Activated CD8-positive, alpha-beta T cell treated with anti-CD3 and anti-CD28 coated beads for 36 hours (primary cell): ENCODE data around the gene SMIM21. TPM values are rescaled to one million over a fixed set of nuclear protein-coding genes. Genes with fewer than 3 reads are reported as not detected.
A peak's percentile ranks its signal among the peaks of the same experiment; 100 is the strongest.

Experiments used
- ATAC-seq: fragments of 200-7000 bp; cut with Tn5 transposase; one replicate; pipeline ENCODE4 v1.10.0; 2021; ENCODE audit warnings: mild to moderate bottlenecking, moderate library complexity
- CTCF ChIA-PET: fragments of 350-600 bp; sonication (Branson Sonifier 250); formaldehyde crosslinking; loops from one replicate; lab custom pipeline; 2021; ENCODE audit warnings: antibody characterized with exemption; lab: Charles Lee
- POLR2A ChIA-PET: fragments of 350-600 bp; sonication (Branson Sonifier 250); formaldehyde crosslinking; loops from one replicate; lab custom pipeline; 2021; ENCODE audit warnings: antibody characterized with exemption; lab: Charles Lee
- DNase-seq: peaks from one replicate; pipeline ENCODE4 v3.0.0-alpha.2; 2020
- H3K27ac Mint-ChIP-seq: one replicate; pipeline ENCODE4 v1.8.0; 2021; ENCODE audit warnings: mild to moderate bottlenecking, mixed read lengths
- H3K27me3 Mint-ChIP-seq: one replicate; pipeline ENCODE4 v1.8.0; 2021; ENCODE audit warnings: mixed read lengths
- H3K36me3 Mint-ChIP-seq: one replicate; pipeline ENCODE4 v1.8.0; 2021; ENCODE audit warnings: low read depth, mixed read lengths
- H3K4me1 Mint-ChIP-seq: one replicate; pipeline ENCODE4 v1.8.0; 2021; ENCODE audit warnings: low read depth, mixed read lengths
- H3K4me3 Mint-ChIP-seq: one replicate; pipeline ENCODE4 v1.8.0; 2021; ENCODE audit warnings: mild to moderate bottlenecking, moderate library complexity, mixed read lengths
- H3K9me3 Mint-ChIP-seq: one replicate; pipeline ENCODE4 v1.8.0; 2021; ENCODE audit warnings: mixed read lengths
- intact Hi-C: fragments of 100-400 bp; cut with micrococcal nuclease; formaldehyde crosslinking; loops from one replicate; pipeline ENCODE4 v1.10.0; 2022
- total RNA-seq, 2 experiments: library from RNA; stranded (reverse); gene quantifications; one replicate each; pipeline ENCODE4 v1.2.3, GENCODE V29; 2021
- TF ChIP-seq, protein P1 (sequence below): fragments of 200-600 bp; IDR thresholded peaks from one replicate; pipeline ENCODE4 v1.8.0; 2022; ENCODE audit warnings: antibody characterized with exemption, mild to moderate bottlenecking

The SMIM21 gene
- total RNA-seq, 2 experiments from 2014 or later: not detected

DNA sequence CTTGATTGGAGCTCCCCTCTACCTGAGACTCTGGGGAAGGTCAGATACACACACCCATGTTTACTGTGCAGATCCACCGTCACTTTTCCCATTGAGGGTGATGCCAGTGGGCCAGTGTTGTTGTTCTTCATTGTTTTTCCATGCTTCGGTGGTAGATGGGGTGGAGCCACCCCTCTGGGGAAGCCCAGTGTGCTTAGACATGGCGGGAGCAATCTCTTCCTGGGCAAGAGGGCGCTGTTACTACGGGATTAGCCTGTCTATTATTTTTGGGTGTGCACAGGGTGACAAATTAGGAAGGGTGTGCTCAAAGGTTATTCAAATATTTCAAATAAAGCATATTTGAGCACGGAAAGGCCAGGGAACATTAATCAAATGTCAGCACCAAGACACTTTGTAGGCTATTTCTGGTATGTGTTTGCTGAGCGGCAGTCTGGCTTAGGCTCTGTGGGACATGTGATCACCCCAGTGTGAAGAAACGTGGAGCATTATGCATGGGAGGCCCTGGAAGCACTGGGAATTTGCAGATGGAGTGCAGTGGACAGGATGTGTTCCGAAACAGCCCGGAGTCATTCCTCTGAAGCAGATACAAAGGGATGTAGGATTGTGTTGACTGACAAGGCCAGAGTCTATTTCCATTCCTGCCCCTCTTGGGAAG is 34.8 kb upstream of the SMIM21 start:
- ATAC-seq (no peak), DNase-seq (no peak)
- TF ChIP-seq, protein P1, sequence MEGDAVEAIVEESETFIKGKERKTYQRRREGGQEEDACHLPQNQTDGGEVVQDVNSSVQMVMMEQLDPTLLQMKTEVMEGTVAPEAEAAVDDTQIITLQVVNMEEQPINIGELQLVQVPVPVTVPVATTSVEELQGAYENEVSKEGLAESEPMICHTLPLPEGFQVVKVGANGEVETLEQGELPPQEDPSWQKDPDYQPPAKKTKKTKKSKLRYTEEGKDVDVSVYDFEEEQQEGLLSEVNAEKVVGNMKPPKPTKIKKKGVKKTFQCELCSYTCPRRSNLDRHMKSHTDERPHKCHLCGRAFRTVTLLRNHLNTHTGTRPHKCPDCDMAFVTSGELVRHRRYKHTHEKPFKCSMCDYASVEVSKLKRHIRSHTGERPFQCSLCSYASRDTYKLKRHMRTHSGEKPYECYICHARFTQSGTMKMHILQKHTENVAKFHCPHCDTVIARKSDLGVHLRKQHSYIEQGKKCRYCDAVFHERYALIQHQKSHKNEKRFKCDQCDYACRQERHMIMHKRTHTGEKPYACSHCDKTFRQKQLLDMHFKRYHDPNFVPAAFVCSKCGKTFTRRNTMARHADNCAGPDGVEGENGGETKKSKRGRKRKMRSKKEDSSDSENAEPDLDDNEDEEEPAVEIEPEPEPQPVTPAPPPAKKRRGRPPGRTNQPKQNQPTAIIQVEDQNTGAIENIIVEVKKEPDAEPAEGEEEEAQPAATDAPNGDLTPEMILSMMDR: no peak
- Mint-ChIP-seq H3K4me1 (no peaks in the 10 kb centered on the region), H3K9me3 (peaks cover 19% of the 10 kb centered on the region), H3K27ac (no peak overlapping the region), H3K4me3 (no peak overlapping the region), H3K27me3 (peaks cover 26% of the 10 kb centered on the region), H3K36me3 (peaks cover 6% of the 10 kb centered on the region)
- CTCF ChIA-PET: no interaction called here
- POLR2A ChIA-PET: no interaction called here
- intact Hi-C loops: no loop called here

DNA sequence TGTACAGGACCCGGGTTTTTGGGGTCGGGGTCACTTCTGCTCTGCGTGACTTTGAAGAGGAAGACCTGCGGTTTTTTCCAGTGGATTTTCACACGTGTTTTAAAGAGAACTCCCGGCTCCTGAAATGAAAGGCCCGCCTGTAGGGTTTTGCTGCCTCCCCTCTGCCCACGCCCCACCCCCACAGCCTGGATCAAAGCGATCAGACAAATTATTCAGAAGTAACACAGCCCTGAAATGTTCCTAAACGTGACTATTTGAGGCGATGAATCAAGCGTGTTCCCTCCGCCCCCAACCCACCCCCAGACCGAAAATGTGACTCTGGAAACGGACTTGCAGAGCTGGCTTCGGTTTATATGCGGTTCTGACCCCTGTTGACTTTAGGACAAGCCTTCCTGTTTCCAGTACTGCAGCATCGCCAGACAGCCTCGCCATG is 28.7 kb upstream of the SMIM21 start:
- Mint-ChIP-seq H3K36me3 (peaks cover 6% of the 10 kb centered on the region), H3K4me3 (peak overlapping the region; percentile 54), H3K27me3 (peaks cover 50% of the 10 kb centered on the region), H3K9me3 (peaks cover 19% of the 10 kb centered on the region), H3K4me1 (peaks cover 10% of the 10 kb centered on the region), H3K27ac (no peak overlapping the region)
- intact Hi-C loops: no loop called here
- POLR2A ChIA-PET: no interaction called here
- TF ChIP-seq, protein P1: no peak
- CTCF ChIA-PET: no interaction called here
- DNase-seq (peak; percentile 12), ATAC-seq (no peak)

DNA sequence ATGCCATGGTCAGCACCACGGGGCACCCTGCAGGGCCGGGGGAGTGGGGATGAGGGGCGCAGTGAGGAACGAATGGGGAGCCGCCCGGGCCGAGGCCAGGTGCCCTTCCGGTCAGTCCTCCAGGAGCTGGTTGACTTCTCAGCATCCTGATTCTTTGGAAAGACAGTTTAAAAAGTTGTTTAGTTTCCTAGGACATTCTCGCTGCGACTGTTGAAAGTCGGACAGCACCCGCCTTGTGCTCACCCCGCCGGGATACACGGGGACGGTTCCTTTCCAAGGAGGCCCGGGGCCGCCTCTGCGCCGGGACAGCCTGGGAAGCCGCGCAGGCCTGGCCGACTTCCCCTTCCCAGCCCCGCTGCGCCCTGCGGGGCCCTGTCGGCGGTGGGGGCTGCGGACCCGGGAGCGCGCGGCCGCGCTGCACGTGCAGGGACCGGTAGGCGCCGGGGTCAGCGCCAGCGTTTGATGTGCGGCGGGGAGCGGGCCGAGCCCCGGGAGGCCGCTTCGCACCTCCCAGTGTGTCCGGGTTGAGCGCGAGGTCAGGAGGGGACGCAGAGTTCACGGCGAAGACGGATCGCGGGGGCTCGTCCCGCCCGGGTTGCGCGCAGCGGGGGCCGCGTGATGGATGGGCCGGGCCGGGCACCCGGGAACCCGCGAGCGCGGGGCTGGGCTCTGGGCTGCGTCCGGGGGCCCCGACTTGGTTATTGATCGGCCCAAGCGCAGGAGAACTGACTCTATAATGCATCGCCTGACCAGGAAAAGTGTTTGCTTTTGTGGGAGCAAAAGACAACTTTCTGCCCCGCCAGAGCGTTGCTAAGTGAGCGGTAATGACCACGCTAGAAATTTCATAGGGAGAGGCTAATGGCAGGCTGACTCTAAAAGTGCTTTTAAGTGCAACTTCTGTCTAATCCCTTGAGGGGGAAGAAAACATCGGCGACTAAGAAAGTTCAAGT is 28.0 kb upstream of the SMIM21 start:
- TF ChIP-seq, protein P1: no peak
- H3K27me3 Mint-ChIP-seq: peaks cover 47% of the 10 kb centered on the region
- no peak overlapping the region for H3K27ac Mint-ChIP-seq
- peak; percentile 47 for ATAC-seq
- DNase-seq: peak; percentile 11
- H3K9me3 Mint-ChIP-seq: peaks cover 19% of the 10 kb centered on the region
- ChIA-PET POLR2A (no interaction called here), CTCF (no interaction called here)
- peak overlapping the region; percentile 54 for H3K4me3 Mint-ChIP-seq
- intact Hi-C loops: no loop called here
- H3K4me1 Mint-ChIP-seq: peaks cover 10% of the 10 kb centered on the region
- peaks cover 6% of the 10 kb centered on the region for H3K36me3 Mint-ChIP-seq

DNA sequence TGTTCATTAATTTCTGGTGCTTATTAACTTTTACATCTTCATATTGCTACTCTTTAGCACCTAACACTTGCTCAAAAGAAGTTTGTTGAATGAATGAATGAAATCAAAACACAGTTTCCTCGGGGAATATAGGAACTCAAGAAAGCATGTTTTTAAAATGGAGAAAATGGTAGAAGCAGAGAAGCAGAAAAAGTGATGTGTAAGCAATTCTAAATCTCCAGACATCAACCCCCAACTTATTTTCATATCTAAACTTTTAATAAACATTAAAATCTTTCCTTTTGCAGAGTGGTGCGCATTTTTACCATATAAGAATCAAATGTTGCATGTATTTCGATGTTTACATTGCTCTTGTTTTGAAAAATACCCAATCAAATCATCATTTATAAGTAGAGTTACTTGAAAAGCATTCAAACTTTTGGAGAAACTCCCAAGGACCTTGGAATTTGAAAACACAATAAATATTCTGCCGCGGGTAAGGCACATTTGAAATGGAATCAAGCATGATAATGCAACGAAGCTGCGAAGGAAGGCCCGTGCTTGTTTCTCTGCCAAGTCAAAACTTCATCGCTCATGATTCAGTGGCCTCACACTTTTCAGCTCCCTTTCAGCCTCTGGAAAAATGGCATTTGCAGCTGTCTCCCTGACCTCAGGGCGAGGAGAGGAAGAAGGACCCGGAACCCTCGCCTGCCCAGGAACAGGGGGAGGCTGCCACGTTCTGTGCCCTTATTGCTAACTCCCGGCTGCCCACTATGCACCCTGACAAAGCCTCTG is 26.7 kb upstream of the SMIM21 start:
- ChIA-PET CTCF (no interaction called here), POLR2A (no interaction called here)
- TF ChIP-seq, protein P1: no peak
- intact Hi-C loops: no loop called here
- peaks cover 38% of the 10 kb centered on the region for H3K27me3 Mint-ChIP-seq
- H3K4me3 Mint-ChIP-seq: no peak overlapping the region
- H3K36me3 Mint-ChIP-seq: peaks cover 6% of the 10 kb centered on the region
- peaks cover 10% of the 10 kb centered on the region for H3K4me1 Mint-ChIP-seq
- peaks cover 16% of the 10 kb centered on the region for H3K9me3 Mint-ChIP-seq
- ATAC-seq: no peak
- no peak overlapping the region for H3K27ac Mint-ChIP-seq
- no peak for DNase-seq
